Uterus (tissue), 2 donors: ENCODE results near the gene MYO1D.

Experiments
- CTCF ChIP-seq, 4 experiments: fragments of 200-600 bp in 2 of 4; fragments of 450-650 bp in 2 of 4; sonication (generic) in 2 of 4; IDR thresholded peaks; one replicate each; pipeline ENCODE4 v1.5.1; 2016 to 2019; ENCODE audit warnings: antibody characterized with exemption in 4 of 4, mild to moderate bottlenecking in 2 of 4, moderate library complexity in 1 of 4
- POLR2A ChIP-seq, 2 donors: fragments of 450-650 bp; IDR thresholded peaks; one replicate each; pipeline ENCODE4 v1.6.1; 2016; ENCODE audit warnings: antibody characterized with exemption in 2 of 2, mild to moderate bottlenecking in 1 of 2, moderate library complexity in 1 of 2

DNA sequence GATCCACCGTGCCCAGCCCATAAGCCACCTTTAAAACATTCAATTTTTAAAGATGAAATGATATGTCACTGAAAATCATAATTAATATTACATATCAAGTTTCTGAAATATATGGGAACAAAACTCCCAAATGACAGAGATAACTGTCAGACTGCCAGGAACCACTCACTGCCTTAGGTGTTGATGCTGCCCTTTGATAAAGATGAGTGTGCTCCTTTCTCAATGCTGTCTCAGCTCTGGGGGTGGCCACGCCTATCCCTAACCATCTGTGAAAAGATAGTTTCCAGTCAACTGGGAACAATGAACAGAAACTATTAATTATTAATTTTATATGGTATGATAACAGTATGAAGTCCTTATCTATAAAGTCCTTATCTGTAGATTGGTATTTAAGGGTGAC, 177.7 kb downstream of the MYO1D start:
- TF ChIP-seq CTCF (IDR thresholded peaks at IDR 0.05) (no peak), POLR2A (IDR thresholded peaks at IDR 0.05) (no peak)
